Measurements from ENCODE around the gene LRRC72.
"Not testable (repeated sequence)": the region's sequence is repeated elsewhere in the genome, so short reads cannot be mapped to it uniquely, and the experiment has no call there.

Gene LRRC72

DNA sequence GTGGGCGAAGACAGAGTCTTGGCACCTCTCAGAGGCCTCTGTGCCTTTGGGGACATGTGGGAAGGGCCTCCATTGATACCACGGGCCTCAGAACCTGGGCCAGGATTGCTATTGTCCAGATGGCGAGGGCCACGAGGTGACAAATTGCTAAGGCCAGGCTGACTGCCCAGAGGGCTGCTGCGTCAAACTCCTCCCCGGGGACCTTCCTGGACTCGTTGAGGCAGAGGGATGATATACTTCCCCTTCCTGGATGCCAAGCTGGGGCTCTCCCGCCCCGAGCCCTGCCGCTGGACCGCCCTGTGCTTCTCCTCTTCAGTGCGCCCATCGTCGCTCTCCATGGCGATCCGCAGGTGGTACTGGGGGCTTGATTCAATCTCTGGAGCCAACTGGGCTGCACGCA is 58.9 kb downstream of the LRRC72 start:
- no peak for DNase-seq

DNA sequence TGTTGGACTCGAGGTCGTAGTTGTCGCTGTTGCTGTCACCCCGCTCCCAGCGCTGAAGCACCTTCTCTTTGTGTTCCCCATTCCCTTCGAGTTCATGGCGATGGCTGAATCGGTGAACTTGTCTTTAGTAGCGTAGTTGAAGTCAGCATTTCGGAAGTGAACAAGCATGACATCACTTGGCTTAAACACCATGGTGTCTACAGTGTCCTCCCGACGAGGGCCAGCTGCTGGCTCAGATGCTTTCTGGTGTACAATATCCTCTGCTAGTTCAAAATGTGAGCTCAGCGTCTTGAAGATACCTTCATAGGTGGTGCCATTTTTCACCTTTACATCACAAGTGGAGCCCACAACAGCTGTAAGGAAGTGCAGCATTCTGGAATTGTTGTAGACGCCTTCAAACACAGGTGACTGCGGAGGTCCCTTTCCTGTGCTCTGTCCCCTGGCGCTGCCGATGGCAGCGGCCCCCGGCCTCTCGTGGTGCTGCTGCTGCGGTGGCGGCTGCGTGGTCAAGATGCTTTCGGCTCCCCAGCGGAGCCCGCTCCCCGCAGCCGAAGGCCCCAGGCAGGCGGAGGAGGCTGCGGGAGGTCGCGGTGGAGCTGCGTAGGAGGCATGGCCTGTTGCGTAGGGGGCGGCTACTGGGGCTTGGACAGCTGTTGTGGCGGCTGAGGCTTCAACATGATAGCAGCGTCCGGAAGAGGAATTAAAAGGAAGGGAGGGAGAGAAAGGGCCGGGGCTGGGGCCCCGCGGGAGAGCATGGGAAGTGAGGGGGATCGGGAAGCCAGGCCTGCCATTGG is 59.7 kb downstream of the LRRC72 start:
- no peak for DNase-seq

DNA sequence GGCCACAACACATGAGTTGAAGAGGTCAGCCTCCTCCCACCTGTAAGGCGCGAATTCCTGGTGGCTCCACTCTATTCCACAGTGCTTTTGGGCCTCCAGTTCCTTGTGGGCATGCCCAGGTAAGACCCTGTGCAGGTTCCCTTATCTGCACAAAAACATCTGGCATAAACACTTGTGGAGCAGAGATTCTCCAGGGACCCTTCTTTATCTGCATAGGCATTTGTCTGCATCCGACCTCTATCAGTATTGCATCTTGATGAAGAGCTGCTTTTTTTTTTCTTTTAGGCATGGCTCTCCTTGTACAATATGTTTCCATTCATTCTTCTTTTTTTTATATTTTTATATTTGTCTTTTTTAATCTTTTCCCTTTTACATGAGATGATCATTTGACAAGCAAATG is 60.5 kb downstream of the LRRC72 start:
- no peak for DNase-seq

DNA sequence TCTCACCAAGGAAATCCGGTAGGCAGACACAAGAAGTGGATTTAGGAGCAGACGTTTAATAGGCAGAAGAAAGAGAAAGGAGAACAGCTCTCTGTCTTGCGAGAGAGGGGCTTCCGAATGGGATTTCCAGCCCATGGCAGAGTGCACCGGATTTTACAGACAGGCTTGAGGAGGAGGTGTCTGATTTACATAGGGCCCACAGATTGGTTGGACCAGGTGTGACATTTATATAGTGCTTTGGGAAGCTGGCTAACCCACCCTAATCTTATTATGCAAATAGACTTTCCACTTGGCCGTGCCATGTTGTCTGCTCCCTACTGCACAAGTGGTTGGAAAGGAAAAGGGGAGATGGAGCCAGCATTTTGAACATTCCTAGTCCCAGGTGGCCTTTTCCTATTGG is 61.2 kb downstream of the LRRC72 start:
- no peak for DNase-seq

DNA sequence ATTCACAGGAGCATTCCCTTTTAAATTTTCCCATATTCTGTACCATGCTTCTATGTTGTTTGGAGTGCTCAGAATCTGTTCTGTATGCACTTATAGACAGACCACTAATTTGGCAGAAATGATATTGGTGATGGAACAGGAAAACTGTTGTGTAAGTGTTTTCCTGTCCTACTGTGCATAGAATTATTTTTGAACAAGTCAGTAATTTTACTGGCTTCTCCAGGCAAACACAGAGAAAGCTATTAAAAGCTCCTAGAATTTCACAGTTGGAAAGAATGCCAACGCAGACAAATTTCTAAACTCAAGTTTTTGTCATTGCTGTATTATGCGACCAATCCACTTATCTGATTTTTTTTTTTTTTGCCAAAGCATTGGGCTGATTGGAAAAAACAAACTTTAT is 63.3 kb downstream of the LRRC72 start:
- no peak for DNase-seq

DNA sequence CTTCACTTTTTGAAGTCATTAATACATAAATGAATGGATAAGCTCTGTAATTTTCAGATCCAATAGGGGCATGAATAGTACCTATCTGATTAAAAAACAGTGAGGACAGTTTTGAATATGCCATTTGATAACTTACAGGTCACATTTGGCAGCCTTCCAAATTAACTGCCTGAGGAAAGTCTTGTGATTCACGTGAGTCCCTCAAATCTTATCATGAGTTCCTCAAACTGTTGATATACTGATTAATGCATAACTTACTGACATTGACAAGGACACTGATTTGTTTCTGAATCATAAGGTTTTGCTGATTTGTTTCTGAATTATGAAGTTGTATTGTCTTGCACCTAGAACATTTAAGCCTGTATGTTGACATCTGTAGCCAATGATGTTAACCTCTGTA is 63.8 kb downstream of the LRRC72 start:
- no peak for DNase-seq

DNA sequence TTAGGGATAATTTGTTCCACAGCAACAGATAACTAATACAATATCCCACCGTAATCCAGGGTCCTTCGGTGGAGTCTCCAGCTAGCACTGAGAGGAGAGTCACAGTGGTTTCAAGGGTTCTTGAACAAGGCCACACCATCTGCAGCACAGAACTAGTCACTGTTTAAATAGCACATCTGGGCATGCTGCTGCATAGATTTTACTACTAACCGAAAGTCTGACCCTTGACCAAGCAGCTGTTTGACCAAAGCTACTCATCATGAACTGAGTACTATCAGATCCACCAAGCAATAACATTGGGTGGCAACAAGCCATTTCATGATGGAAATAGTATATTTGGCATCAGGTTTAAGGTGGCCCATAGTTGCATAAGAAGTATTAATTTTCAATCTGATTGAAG is 65.8 kb downstream of the LRRC72 start:
- DNase-seq, result no peak

DNA sequence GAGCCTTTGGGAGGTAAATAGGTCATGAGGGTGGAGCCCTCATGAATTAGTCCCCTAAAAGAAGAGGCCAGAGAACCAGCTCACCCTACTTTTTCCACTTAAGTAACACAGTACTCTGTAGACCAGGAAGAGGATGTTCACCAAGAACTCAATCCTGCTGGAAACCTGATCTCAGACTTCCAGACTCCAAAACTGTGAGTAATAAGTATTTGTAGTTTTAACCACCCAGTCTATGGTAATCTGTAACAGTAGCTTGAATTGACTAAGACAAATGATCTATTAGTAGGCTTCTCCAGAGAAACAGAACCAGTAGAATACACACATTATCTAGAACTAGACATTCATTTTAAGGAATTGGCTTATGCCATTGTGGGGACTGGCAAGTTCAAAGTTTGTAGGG is 67.4 kb downstream of the LRRC72 start:
- DNase-seq, result no peak

DNA sequence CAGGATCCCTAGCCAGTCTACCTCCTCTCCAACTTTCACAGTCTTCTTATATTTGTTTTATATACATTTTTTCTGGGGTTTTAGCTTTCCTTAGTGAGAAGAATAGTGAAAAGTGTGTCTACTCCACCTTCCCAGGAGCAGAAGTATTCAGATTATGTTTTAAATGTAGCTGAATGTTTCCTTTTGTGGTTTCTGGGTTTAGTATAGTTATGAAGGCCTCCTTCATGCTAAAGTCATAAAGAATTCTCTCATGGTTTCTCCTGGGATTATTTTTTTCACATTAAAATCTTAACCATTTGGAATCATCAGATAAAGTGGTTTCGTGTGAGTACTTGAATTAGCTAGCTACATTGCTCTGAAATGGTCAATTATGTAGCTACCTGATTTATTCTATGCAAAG is 68.1 kb downstream of the LRRC72 start:
- DNase-seq, result no peak

DNA sequence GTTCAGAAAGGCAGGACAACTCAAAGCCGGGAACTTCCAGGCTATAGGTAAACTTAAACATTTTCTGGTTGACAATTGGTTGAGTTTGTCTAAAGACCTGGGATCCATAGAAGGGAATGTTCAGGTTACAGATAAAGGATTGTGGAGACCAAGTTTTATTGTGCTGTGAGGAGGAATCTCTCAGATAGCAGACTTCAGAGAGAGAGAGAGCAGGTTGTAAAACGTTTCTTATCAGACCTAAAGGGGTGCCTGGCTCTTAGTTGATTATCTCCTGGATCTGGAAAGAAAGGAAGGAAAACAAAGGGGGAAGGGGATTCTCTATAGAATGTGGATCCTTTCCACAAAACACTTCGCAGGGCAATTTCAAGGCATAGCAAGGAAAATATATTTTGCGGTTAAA is 69.0 kb downstream of the LRRC72 start:
- not testable (repeated sequence) for DNase-seq

DNA sequence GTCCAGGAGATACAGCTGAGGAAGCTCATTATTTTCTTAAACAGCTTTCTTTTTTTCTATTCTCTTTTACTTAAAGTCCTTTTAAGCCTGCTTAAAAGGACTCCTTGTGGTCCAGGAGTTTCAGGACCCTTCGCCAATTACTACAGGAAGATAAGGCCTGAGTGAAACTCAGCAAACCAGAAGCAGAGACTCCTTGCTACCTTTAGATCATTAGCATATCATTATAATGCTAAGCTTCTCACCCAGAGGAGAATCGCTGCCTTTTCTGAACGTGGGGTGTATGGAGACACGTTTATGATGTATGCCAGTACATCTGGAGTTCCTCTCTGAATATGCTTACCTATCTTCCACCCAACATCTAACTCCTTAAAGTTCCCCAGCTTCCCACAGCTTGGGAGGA is 71.4 kb downstream of the LRRC72 start:
- DNase-seq, result no peak

DNA sequence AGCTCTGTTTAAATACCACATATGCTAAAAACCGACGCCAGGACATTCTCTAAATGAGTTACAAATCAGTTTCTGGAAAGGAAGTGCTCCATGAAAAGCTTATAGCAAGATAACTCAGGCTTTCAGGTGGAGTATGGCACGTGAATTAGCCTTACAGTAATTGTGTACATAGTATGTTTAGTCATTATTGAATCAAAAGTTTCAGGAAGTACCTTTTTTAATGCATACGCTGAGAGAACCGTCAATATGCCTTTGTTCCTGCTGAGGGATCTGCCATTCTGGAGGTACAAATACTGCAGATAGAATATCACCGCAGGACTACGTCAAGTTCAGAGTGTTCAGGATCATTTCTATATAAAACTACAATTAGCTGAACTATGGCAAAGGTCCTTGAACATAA is 73.2 kb downstream of the LRRC72 start:
- DNase-seq, result no peak

DNA sequence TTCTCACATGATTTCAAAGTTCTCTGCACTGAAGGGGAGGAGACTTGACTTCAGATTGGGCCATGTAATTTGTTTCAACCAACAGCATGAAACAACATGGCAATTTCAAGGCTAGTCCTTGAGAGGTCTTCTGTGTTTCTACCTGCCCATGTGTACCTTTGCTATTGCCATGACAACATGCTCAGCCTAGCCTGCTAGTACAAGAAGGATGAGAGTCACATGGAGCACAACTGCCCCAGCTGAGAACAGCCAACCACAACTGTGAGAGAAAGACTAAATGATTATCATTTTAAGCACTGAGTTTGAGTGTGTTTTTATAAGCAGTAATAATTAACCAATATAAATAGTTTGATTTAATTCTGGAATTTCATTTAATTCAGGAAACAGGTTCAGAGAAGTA is 77.0 kb downstream of the LRRC72 start:
- no peak for DNase-seq

DNA sequence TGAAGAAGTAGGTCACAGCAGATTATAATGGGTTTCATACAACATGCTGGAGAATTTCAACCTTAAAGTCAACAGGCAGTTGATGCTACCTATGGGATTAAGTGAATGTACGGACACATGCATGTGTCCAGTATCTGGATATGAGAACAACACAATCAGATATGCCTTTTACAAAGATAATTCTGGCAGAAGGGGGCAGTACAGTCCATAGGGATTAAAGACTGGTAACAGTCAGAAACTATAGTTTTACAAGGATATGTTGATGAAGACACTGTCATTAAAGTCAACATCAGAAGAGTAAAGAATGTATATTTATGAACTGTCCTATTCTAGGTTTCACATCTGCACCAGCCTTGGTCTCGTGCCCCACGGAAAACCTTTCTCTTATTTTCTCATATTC is 77.4 kb downstream of the LRRC72 start:
- DNase-seq, result no peak

DNA sequence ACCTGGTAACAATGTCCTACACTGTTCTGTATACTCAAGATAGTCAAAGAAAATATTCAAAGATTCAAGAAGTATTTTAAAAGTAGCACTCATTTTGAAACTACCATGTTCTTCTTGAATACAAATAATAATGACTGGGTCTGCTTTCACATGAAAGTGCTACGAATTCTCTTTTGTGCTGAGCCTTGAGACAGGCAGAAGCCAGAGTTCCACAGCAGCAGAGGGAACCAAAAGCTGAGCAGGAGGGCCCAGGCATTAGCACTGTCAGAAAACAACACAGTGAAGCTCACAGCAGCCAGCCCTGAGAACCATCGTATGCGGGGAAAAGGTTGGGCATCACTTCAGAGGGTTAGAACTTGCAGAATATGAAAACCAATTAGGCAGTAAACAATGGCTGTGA is 80.1 kb downstream of the LRRC72 start:
- no peak for DNase-seq

DNA sequence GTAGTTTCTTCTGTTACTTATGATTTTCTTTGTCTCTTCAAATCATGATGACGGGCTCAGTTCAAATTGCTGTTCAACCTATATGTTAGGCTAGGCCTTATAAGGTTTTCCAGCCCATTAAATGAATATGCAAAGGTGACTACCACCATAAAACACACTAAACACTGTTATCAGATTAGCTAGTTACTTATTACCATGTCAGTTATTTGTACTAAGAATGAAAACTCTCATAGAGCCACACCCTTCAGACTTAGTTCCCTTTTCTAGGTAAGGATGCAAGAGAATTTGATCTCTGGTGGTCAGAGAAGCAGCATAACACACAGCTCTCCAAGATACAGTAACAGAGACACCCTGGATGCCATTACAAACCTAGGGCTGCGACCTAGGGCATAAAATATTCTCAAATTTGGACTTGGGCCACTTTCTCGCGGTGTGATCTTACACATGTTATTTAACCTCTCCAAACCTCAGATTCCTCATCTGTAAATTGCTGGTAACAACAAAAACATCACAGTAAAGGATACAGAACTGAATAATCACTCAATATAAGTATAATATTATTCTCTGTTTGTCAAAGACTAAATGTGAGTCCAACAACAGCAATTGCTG is 83.3 kb downstream of the LRRC72 start:
- no peak for DNase-seq

DNA sequence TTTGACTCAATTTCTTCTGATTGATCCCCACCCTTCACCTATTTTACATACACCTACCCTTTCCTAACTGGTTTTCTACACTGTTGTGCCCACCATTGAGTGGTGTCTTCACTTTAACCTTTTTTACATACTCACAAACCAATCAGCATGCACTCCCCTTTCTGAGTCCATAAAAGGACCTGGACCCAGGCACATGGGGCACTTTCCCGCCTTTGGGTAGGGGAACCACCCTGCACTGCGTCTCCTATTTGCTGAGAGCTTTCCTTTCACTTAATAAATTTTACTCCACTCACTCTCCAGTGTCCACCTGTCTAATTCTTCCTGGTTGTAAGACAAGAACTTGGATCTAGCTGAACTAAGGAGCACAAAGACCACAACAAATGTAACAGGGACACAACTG is 85.1 kb downstream of the LRRC72 start:
- no peak for DNase-seq

DNA sequence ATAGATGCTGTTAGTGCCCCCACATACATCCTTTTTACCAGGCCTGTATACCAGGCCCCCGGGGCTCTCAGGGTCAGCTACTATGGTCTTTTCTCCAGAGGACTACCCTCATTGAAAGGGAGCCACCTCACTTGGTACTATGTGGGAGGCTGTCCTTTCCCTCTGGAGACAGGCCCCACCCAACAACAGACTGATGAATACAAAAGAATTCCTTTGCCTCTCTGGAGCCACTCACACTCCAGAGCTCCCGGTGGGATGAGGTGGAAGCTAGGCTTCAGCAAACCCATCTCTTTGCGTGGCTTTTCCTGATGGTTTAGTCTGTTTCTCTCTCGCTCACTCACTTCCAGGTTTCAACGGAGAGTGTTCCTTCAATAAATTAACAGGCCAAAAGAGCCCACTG is 88.6 kb downstream of the LRRC72 start:
- DNase-seq, result no peak

DNA sequence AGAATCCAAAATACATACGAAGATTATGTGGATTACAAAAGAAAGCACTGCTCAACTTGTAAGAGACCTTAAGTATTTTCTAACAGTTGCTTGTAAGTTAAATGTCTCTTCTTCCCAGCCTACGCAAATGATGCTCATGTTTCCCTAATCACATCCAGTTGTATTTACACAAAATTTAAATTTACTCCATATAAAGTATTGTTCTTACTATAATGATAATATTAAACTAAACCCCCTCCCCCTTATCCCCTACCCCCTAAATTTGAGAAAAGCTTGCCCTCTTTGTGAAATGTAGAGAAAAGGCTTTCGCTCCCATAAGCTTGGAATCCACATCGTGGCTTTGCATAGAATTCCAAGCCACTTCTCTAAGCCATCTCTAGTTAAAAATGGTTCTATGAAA is 89.5 kb downstream of the LRRC72 start:
- no peak for DNase-seq

DNA sequence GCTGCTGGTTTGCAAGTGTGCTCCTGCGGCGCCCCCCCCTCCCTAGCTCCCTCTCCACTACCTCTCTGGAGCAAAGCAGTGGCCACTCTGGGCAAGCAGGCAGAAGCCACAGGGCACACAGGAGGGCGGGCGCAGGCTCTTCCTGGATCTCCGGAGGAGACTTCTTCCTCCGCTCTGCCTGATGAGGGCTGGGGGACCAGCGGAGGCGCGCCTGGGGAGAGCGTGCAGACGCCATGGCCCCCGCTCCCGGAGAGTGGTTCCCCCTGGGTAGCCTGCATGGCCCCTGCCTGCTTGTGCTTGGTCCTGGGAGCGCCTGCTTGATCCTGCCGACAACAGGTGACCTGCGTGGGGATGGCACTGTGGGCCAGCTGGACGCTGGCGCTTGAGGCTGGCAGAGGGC is 89.9 kb downstream of the LRRC72 start:
- DNase-seq, result no peak

DNA sequence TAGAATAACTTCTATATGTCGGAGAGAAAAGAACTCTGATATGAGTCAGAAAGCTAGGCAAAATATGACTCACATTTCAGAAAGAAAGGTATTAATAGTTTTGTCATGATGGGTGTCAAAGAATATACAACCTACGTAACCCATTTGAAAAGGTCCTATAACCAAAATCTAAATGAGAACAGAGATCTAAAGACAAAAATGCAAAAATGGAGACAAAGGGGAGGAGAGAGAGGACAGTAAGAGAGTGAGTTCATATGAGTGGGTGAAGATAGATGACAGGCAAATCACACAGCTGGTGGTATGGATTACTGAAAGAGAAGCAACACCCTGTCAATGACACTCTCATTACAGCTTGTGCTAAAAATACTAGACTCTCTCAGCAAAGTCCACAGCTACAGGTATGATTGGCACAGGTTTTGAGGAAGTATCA is 93.4 kb downstream of the LRRC72 start:
- no peak for DNase-seq

DNA sequence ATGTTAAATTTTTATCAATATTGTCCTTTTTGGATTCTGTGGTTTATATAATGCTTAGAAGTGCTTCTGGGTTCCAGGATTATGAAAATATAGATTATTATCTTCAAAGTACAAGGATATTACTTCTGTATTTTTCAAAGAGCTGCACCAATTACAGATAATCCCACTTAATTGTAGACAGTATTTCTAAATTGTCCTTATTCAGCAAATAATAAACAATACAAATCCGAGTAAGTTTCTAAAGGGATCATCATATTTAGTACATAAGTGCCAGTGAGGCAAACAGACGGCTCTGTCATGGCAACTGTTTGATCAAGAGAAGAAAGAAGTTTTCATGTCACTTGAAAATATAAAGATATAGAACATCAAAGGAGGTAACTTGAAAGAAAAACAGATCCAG is 99.8 kb downstream of the LRRC72 start:
- no peak for DNase-seq

DNA sequence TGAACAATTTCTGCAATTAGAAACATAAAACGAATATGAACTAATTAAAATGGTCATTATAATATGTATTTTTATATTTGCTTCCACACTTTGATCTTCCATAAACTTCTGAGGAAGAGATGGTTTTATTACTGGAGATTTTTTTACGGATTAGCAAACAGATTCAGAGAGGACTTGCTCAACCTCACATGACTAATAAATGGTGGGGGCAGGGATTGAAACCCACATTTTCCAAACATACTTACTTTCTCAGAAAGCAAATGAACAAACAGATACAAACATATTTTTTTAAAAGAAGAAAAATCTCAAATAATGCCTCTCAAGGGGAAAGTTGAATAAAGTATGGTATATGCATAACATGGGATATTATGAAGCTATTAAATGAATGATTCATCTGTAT is 100.6 kb downstream of the LRRC72 start:
- no peak for DNase-seq

DNA sequence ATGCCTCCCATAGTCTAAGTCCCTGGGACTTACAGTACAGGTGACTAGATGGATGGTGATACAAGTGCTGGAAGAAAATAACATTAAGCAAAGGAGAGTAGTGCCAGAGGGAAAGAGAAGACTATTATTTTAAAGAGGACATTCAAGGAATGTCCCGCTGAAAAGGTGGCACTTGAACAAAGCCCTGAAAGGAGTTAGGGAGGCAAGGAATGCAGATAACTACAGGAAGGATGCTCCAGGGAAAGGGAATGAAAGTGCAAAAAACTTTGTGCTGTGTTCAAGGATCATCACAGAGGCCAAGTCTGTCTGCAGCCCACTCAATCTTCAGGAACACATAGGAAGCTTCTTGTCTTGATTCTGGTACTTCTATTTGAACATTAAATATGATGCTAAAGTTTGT is 104.0 kb downstream of the LRRC72 start:
- no peak for DNase-seq

Data from activated naive CD4-positive, alpha-beta T cell (primary cell).